ENCODE results near the gene ZBTB25.
A peak's percentile ranks its signal among the peaks of the same experiment; 100 is the strongest.

ZBTB25 gene

DNA sequence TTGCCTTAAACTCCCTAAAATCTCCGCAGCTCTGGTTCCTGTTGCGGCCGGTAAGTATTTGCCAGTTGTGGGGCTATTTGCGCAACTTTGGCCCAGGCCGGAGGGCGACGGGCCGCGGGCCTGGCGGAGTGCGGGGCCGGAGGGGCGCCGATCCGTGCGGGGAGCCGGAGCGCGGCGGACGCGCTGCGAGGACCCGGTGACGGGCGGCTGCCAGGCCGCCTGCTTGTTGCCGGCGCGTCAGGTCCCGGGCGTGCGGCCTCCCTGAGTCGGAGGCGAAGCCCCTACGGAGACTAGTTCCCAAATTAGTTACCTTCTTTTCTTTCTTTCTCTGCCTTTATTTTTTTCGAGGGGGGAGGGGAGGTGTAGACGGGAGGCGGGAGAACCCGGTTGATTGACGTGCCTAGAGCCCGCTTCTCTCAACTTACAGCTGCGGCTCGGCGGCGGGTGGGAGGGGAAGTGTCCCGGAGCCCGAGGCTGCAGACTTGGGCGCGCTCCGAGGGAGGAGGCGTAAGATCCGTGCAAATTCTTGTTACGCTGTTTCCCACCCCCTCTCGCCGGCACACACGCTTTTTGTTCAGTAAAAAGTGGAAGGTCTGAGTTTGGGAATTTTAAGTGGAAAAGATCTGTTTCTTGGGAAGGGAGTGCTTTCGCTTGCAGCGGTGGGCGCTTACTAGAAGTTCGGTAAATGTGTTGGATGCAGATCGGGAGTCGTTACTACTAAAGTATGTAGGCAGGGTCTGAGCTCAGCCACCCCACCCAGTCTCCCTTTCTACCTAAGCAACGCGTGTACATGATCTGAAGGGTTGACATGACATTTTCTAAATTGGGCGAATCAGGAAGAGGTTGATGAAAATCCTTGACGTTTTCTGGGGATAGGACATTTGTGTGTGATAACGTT, 1.5 kb upstream of the ZBTB25 start:
- DNase-seq (ENCODE audit: low spot score): peak; percentile 90
- Histone ChIP-seq H3K4me3 (peak overlapping the region; percentile 91), H3K27ac (peak overlapping the region; percentile 99 to 100)
- TF ChIP-seq, protein P1, sequence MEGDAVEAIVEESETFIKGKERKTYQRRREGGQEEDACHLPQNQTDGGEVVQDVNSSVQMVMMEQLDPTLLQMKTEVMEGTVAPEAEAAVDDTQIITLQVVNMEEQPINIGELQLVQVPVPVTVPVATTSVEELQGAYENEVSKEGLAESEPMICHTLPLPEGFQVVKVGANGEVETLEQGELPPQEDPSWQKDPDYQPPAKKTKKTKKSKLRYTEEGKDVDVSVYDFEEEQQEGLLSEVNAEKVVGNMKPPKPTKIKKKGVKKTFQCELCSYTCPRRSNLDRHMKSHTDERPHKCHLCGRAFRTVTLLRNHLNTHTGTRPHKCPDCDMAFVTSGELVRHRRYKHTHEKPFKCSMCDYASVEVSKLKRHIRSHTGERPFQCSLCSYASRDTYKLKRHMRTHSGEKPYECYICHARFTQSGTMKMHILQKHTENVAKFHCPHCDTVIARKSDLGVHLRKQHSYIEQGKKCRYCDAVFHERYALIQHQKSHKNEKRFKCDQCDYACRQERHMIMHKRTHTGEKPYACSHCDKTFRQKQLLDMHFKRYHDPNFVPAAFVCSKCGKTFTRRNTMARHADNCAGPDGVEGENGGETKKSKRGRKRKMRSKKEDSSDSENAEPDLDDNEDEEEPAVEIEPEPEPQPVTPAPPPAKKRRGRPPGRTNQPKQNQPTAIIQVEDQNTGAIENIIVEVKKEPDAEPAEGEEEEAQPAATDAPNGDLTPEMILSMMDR (IDR thresholded peaks at IDR 0.05): no peak

DNA sequence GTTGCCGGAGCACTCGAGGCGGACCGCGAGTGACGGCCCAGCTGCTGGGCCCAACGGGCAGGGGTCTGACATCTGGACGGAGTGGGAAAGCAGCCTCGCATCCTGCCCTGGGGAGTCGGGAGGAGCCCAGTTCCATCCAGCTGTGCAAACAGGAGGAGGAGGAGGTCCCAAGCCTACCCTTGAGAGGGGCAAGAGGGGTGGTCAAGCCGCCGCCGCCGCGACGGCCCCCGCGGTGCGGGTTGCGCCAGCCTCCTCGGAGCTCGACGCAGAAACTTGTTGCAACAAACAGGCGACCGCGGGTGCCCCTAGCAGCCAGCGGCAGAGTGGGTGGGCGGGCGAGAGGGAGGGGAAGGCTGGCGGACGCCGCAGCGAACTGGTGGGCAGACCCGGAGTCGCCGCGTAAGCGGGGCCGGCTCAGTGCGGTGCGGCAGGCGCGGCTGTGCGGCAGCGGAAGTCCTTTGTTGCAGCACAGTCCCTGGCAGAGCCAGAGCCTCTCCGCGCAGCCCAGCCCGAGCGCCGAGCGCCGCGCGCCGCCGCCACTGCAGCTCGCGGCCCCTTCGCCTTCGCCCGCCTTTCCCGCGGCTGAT, 765 bp upstream of the ZBTB25 start, which contains the start of gene ZBTB1:
TSS of gene ZBTB1 (plus strand) at position 461 of the 587 bp plus-strand sequence. CDS start 16,735 bp downstream, outside the sequence.
- Histone ChIP-seq H3K4me3 (peak within 1 kb of the TSS; percentile 91), H3K27ac (peak within 1 kb of the TSS; percentile 99 to 100)
- DNase-seq (ENCODE audit: low spot score): peak; percentile 95
- TF ChIP-seq, protein P1 (IDR thresholded peaks at IDR 0.05): no peak

DNA sequence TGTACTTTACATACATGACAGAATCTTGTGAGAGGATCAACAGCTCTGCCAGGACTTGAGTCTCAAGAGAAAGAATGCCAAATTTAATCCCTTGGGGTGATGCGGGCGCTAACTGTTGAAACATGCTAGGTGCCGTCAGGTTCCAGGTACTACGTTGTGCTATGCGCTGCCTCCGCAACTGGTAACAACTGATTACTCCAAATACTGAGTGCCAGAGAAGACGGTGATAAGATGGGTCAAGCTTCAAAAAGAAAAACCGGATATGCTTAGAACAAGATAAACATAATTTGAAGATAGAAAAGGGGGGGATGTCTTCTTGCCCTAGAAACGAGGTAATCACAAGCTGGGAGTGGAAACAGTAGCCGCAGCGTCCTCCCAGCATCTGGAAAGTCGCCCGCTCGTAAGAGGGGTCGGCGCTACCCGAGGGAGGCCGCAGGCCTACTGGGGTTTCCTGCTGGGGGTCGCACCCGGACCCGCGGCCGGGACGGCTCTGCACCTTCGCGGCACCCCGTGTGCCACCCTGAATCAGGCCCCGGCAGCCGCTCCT, 678 bp downstream of the ZBTB25 start:
- Histone ChIP-seq H3K27ac (peak overlapping the region; percentile 99 to 100), H3K4me3 (peak overlapping the region; percentile 91)
- DNase-seq (ENCODE audit: low spot score): peak; percentile 73
- TF ChIP-seq, protein P1 (IDR thresholded peaks at IDR 0.05): no peak

DNA sequence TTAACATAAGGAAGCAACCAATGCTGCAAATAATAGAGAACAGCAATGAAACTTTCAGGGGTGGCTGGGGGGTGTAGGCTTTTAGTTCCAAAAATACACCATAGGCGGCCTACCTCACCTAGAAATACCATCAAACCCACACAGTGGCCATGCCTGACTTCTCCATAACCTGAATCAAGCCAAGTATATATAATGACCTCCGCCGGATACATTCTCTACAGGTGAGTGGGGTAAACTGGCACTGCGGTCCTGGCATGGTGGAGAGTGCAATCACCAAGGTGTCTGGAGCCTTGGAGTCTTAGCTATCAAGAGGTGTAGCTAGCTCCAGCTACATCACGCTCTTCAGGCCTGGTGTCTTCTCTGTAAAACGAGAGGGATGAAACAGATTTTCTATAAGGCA, 1.2 kb downstream of the ZBTB25 start:
- Histone ChIP-seq H3K27ac (peak overlapping the region; percentile 99 to 100), H3K4me3 (peak overlapping the region; percentile 91)
- DNase-seq (ENCODE audit: low spot score): no peak
- TF ChIP-seq, protein P1 (IDR thresholded peaks at IDR 0.05): no peak

DNA sequence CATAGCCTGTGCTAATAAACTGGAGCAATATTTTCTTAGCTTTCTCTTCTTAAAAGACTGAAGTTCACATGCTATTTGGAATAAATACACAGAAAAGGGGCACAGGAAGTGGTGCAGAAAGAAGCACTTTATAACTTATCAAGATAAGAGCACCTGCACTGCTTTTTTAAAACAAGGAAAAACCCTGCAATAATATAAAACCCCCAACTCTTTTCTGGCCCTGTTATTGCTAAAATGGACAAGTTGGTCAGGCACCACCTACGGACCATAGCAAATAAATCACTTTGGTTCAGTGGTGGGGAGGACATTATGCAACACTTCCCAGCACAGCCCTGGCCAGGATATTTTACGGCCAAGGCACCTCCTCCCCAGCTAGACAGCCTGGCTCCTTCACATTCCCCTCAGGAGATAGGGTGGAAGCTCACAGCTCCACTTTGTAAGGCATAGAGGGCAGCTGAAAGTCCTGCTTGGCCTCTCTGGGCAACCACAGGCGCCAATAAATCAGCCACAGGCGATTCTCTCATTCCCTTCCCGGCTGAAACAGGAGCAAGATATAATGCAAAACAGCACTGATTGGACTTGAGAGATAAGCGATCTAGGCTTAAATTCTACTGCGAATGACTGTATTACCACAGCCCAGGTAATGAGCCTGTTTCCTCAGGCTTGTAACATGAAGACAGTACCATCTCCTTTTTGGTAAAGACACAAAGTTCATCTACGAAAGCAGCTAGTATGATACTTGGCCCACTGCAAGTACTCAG, 2.0 kb downstream of the ZBTB25 start:
- H3K4me3 ChIP-seq: peak overlapping the region; percentile 91
- peak overlapping the region; percentile 99 to 100 for H3K27ac ChIP-seq
- TF ChIP-seq, protein P1 (IDR thresholded peaks at IDR 0.05): no peak
- DNase-seq (ENCODE audit: low spot score): peak; percentile 85

DNA sequence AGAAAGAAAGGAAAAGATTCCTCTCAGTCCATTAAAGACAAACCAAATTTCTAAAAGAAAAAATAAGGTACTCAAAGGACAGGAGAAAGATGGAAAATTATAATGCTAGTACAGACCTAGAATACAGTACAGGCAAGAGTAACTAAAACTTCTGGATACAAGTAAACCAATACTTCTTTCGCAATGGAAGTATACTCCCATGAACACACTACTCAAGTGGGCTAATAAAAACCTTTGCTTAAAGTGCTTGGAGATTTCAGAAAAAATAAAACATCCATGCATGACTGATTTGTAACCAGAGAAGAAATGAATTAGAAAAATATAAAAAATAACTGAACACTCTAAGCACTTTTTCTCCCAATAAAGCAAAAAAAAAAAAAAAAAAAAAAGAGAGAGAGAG, 3.5 kb downstream of the ZBTB25 start:
- no peak for DNase-seq (ENCODE audit: low spot score)
- H3K27ac ChIP-seq: no peak overlapping the region
- TF ChIP-seq, protein P1 (IDR thresholded peaks at IDR 0.05): no peak
- no peak overlapping the region for H3K4me3 ChIP-seq

Measured in coronary artery (tissue), 2 donors.